SW 1271 (cell line): Measurements from ENCODE around the gene PLAA.
A peak's percentile ranks its signal among the peaks of the same experiment; 100 is the strongest.
"Not testable (repeated sequence)": the region's sequence is repeated elsewhere in the genome, so short reads cannot be mapped to it uniquely, and the experiment has no call there.

Source experiments
- DNase-seq, 2 experiments: peaks; one replicate each; lab custom pipeline; 2025; lab: John Stamatoyannopoulos, UW

Gene PLAA

GRCh38 chr9:26935847-26936246 is 11.2 kb downstream of the PLAA start:
- no peak for DNase-seq

- no peak for DNase-seq
Observed at GRCh38 chr9:26928902-26929495, 18.0 kb downstream of the PLAA start.

GRCh38 chr9:26925609-26926008 is 21.4 kb downstream of the PLAA start:
- no peak for DNase-seq

GRCh38 chr9:26919698-26920097 is 27.3 kb downstream of the PLAA start:
- DNase-seq, result no peak

- no peak for DNase-seq
Observed at GRCh38 chr9:26913138-26913668, 33.8 kb downstream of the PLAA start.

GRCh38 chr9:26904671-26905070 is 42.4 kb downstream of the PLAA start:
- no peak for DNase-seq

- DNase-seq, result no peak
Observed at GRCh38 chr9:26904070-26904469, 43.0 kb downstream of the PLAA start.

- no peak for DNase-seq
Observed at GRCh38 chr9:26893030-26893676, 53.9 kb downstream of the PLAA start.

GRCh38 chr9:26892251-26893029 is 54.6 kb downstream of the PLAA start, which contains the start of gene CAAP1:
Gene CAAP1, minus strand, starts transcription at chr9:26892802. Its CDS starts 87 bp downstream, at chr9:26892715.
- peak; percentile 56 to 77 for DNase-seq

- DNase-seq, result no peak
Observed at GRCh38 chr9:26891726-26892125, 55.3 kb downstream of the PLAA start.

GRCh38 chr9:26888271-26888670 is 58.8 kb downstream of the PLAA start:
- DNase-seq, result no peak

- DNase-seq, result no peak
Observed at GRCh38 chr9:26882154-26882553, 64.9 kb downstream of the PLAA start.

GRCh38 chr9:26880262-26880661 is 66.8 kb downstream of the PLAA start:
- no peak for DNase-seq

GRCh38 chr9:26875155-26875554 is 71.9 kb downstream of the PLAA start:
- DNase-seq, result not testable (repeated sequence)

- no peak for DNase-seq
Observed at GRCh38 chr9:26870292-26870691, 76.8 kb downstream of the PLAA start.

GRCh38 chr9:26863074-26863473 is 84.0 kb downstream of the PLAA start:
- DNase-seq, result no peak

GRCh38 chr9:26856413-26857032 is 90.5 kb downstream of the PLAA start:
- DNase-seq, result peak in 1 of 2 experiments; percentile 20
